ENCODE measurements around the gene LDHD.
"Not testable (repeated sequence)": the region's sequence is repeated elsewhere in the genome, so short reads cannot be mapped to it uniquely, and the experiment has no call there.

Gene LDHD

GRCh38 chr16:75099738-75100602 is 16.6 kb downstream of the LDHD start:
- DNase-seq (ENCODE audit: low read depth in 3 of 3, low spot score in 1 of 3): no peak

GRCh38 chr16:75099075-75099667 is 17.4 kb downstream of the LDHD start:
- DNase-seq (ENCODE audit: low read depth in 3 of 3, low spot score in 1 of 3): no peak

- peak; percentile 37 to 49 (median 44) for DNase-seq (ENCODE audit: low read depth in 3 of 3, low spot score in 1 of 3)
These were observed 18.4 kb downstream of the LDHD start for GRCh38 chr16:75097941-75098901.

GRCh38 chr16:75097191-75097761 is 19.3 kb downstream of the LDHD start:
- DNase-seq (ENCODE audit: low read depth in 3 of 3, low spot score in 1 of 3): no peak

DNA sequence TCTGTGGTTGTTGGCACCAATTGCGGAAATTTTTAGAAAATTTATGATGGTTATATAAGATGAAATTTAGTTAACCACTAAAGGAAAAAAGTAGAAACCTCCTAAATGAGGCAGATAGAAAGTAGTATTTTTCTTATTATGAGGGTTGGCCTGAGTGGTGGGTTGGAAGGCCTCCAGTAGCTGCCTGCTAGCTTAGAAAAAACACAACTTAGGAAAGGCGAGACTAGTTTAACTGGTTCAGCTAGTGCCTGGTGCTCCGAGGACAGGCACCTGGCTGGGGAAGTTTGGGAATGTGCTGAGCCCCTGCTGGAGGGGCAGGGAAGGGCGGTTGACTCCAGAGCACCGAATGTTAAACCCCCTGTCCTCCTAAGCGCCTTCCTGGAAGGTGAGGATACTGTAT is 19.9 kb downstream of the LDHD start:
- DNase-seq (ENCODE audit: low read depth in 3 of 3, low spot score in 1 of 3): no peak

DNA sequence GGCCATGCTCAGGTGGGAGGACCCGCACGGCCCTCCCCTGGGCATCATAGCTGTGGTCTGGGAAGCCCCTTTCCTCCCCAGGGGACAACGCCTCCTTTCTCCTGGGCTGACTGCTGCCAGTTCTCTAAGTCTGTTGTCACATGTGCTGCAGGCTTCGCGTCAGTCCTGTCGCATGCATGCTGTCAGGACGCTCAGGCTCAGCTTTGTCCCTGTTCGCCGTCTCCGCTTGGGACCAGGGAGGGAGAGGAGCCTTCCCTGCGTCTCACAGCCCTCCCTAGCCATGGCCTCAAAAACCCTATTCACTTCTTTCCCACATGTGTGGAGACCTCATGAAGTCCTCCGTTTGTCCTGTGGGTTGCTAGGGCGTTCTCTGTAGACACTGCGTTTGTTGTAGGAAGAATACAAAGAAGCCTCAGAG is 21.4 kb downstream of the LDHD start:
- no peak for DNase-seq (ENCODE audit: low read depth in 3 of 3, low spot score in 1 of 3)

DNA sequence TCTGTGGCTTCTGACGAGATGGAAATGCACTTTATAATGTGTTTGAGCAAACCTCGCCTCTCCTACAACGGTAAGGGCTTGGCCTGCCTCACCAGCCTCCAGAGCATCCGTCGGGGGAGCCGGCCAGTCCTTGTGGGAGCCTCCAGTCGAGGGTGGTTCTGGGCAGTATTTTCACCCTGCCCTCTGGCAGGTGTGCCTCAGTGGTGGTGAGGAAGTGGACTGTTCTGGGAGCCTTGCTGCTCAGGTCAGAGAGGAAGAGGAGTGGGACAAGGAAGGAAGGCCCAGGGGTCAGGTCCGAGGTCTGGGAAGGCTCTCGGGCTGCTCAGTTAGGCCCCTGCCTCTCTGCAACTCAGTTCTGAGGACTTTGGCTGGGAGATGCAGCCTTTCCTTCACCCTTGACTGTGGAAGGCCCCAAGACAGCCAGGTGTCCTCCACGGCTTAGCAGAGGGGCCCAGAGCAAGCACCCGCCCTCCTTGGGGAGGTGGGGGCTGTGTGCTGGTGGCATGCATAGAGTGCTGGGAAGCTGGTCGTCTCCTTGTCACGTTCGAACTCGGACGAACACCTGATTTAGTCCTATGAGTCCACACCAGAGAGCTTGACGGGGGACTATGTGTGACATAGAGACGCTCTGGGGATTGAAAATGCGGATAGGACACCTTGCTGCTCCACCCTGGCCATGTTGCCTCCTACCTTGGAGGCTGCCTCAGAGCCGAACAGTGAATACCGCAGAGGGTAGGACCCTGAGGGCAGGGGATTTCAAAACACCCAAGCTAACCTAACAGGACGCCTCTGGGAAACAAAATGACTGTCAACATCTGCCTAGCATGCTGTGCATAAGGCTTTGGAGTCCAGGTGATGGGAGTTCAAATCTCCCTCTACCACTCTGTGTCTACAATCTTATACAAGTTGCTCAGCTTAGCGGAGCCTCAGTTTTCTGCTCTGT is 22.7 kb downstream of the LDHD start:
- no peak for DNase-seq (ENCODE audit: low read depth in 3 of 3, low spot score in 1 of 3)

- DNase-seq (ENCODE audit: low read depth in 3 of 3, low spot score in 1 of 3): no peak
These were observed 23.8 kb downstream of the LDHD start for GRCh38 chr16:75092777-75093176.

- not testable (repeated sequence) for DNase-seq (ENCODE audit: low read depth in 3 of 3, low spot score in 1 of 3)
These were observed 25.0 kb downstream of the LDHD start for GRCh38 chr16:75091619-75092018.

DNA sequence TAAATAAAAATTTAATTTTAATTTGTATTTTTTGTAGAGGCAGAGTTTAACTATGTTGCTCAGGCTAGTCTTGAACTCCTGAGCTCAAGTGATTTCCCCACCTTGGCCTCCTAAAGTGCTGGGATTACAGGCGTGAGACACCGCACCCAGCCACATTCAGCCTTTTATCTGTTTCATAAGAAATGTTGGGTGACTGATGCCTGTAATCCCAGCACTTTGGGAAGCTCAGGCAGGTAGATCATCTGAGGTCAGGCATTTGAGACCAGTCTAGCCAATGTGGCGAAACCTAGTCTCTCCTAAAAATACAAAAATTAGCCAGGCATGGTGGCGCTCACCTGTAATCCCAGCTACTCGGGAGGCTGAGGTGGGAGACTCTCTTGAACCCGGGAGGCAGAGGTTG is 25.7 kb downstream of the LDHD start:
- not testable (repeated sequence) for DNase-seq (ENCODE audit: low read depth in 3 of 3, low spot score in 1 of 3)

DNA sequence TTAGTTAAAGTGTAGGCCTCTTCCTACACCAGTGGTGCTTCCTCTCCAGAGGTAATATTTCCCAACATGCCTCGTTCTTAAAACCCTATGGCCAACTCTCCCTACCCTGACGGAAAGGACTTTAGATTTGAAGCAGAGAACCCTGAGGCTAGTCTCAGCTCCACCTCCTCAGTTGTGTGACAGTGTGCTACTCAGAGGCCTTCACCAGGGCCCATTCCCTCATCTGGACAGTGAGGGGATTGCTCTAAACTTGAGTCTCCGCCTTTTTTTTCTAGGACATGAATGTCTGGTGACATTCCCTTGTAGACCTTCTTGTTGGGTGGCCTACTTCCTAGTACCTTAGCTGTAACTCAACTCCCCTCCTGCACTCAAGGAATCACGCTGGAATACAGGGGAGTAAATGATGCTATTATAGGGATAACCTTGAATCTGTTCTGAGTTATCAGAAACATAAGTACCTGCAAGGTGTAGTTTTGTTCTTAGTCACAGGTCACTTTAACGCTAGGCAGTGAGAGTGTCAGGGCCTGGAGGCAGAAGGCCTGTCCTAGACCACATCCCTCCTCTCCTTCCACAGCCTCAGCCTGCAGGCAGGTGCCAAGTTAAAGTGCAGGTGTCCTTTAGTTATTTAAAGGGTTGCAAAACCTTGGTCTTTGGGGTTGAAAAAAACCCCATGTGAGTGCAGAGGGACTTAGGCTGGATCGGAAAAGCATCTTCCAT is 26.9 kb downstream of the LDHD start:
- no peak for DNase-seq (ENCODE audit: low read depth in 3 of 3, low spot score in 1 of 3)

GRCh38 chr16:75088934-75089333 is 27.6 kb downstream of the LDHD start:
- no peak for DNase-seq (ENCODE audit: low read depth in 3 of 3, low spot score in 1 of 3)

DNA sequence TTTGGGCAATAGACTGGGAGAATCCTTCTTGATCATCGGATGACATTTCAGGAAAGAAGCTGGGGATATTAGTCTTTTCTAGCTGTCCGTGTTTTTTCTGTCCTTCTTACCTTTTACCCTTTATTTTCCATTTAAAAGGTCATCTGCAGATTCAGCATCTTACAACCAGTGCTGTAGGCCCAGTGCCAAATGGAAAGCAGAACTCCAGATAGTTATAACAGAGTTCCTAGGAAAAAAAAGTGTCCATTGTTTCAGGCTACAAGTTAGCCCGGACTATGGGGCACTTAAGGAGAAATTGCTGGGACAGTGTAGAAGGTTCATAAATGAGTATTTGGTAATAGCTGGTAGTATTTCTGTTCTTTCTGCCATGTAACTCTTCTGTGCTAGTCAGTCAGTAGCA is 28.4 kb downstream of the LDHD start:
- no peak for DNase-seq (ENCODE audit: low read depth in 3 of 3, low spot score in 1 of 3)

DNA sequence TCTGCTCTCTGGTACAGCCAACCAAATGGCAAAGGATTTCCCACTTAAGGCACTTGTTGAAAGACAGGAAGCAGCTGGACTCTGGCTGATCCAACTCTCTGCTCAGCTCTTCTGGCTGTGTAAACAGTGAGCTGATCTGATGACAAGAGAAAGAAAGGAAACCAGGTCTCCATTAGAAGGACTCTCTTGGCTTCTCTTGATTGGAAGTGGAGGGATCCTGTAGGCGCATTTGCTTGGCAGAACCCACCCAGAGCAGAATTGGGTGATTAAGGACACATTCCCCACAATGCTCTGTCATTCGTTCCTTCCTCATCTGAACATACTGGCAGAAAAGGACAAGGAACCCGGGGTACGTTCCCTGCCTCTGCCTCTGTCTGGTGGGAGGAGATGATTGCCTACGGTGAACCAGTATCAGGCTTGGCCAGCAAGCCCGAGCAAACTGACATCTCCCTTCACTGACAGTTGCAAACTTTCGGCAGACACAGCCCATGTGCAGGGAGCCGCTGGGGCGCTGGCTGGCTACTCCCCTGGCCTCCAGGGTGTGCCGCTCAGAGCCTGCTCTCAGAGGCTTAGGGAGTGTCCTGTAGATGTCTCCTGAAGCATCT is 29.1 kb downstream of the LDHD start:
- DNase-seq (ENCODE audit: low read depth in 3 of 3, low spot score in 1 of 3): no peak

DNA sequence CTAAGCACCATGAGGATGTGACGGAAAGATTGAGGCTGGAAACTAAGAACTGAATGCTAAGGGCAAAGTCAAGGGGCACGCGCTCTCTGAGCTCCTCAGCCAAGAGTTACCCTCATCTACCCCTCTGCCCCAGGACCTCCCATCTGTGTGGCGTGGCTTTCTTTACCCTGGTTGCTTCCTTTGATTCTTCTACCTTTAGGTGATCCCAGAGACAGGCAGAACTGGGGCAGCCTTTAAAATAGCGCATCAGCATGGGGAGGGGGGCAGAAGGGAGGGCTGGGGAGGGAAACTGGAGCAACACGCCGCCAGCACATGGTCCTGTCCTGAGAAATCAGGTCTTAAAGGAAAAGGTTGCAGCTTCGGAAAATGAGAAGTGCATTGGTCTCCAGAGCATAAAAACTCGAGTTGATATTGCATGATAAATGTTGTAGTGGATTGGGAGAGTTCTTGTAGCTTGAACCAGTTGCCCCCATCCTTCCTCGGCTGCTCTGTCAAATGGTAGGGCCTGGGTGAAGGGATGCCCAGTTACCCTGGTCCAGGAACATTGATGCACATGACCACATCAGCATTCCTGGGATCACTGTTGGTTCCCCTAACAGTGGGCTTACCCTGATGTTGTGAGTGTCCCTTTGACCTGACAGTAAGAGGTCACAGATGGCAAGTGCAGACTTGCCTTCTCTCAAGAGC is 29.7 kb downstream of the LDHD start:
- no peak for DNase-seq (ENCODE audit: low read depth in 3 of 3, low spot score in 1 of 3)

DNA sequence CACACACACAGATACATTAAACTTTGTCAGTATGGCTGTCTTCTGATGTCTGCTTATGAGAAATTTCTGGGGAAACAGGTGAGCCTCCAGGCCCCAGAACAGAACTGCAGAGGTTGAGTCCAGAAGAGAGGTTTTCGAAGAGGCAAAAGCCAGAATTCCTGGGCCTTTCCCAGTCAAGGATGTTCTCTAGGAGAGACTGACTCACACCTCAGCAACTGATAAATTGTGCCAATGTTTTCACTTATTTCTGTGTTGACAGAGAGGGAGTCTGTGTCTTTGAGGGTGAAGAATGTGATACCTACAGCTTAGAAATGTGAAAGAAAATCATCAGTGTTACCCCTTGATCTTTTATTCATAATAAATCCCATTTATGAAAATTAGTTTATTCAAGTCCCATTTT is 30.3 kb downstream of the LDHD start:
- no peak for DNase-seq (ENCODE audit: low read depth in 3 of 3, low spot score in 1 of 3)

- no peak for DNase-seq (ENCODE audit: low read depth in 3 of 3, low spot score in 1 of 3)
These were observed 31.0 kb downstream of the LDHD start for GRCh38 chr16:75085556-75085955.

GRCh38 chr16:75083813-75084212 is 32.8 kb downstream of the LDHD start:
- DNase-seq (ENCODE audit: low read depth in 3 of 3, low spot score in 1 of 3): no peak
